GM18517 (cell line): Measurements from ENCODE around the gene PIP4K2A.

Experiments
- ATAC-seq: cut with Tn5 transposase; IDR thresholded peaks from one replicate; pipeline ENCODE4 v1.9.1; 2021; ENCODE audit warnings: mild to moderate bottlenecking, moderate library complexity; ENCODE audit not compliant: unreplicated experiment

Gene PIP4K2A

DNA sequence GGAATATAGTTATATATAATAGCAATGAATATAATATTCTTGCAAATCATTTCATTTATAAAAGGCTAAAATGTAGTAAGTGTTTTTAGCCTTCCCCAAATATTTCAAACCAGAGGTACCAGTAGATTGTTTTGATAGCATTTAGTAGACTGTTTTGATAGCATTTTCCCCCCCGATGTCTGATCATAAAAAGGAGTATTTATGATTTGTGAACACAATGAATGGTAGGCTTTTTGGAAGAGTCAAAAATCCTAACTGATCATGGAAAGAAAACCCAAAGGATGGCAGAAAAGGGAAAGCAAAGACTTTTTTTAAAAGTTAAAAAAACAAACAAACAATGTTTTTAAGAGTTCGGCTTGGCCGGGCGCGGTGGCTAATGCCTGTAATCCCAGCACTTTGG lies 152.5 kb downstream of the PIP4K2A start:
- ATAC-seq: no peak

- no peak for ATAC-seq
These were observed 153.5 kb downstream of the PIP4K2A start for GRCh38 chr10:22560913-22561239.

- ATAC-seq: no peak
These were observed 154.1 kb downstream of the PIP4K2A start for GRCh38 chr10:22560096-22560912.

DNA sequence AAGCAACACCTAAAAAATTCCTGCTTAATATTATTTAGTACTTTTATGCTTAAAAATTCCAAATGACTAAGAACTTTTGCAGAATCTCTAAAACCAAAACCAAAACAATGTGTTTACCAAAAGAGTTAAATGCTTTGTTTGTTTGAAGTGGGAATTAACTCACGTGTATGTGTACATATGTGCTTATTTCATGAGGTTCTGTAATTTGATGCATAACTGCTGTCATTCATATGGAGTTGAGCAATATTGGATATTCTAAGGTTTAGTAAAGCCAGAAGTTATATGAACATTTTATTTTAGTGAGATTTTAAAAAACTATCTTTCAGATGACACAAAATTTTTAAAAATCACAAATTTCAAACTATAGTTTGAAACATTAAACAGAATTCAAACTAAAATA lies 157.1 kb downstream of the PIP4K2A start:
- no peak for ATAC-seq

DNA sequence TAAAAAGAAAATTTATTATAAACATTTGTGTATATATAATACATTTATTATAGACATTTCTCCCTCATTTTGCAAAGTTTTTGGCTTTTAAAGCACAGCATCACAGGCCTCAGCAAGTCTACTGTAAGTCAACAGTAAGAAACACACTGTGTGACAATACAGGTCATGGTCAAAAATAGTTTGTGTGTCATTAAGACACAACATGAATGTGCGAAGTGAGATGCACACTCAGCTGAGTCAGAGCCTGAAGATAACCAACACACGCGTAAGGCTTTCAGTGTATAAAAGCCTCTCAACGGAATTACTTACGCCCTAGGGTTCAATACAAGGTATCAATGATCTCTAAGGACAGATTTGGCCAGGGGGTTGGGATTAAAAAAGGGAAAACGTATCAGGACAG lies 157.6 kb downstream of the PIP4K2A start:
- ATAC-seq: no peak

- ATAC-seq: no peak
These were observed 159.8 kb downstream of the PIP4K2A start for GRCh38 chr10:22554461-22555182.

DNA sequence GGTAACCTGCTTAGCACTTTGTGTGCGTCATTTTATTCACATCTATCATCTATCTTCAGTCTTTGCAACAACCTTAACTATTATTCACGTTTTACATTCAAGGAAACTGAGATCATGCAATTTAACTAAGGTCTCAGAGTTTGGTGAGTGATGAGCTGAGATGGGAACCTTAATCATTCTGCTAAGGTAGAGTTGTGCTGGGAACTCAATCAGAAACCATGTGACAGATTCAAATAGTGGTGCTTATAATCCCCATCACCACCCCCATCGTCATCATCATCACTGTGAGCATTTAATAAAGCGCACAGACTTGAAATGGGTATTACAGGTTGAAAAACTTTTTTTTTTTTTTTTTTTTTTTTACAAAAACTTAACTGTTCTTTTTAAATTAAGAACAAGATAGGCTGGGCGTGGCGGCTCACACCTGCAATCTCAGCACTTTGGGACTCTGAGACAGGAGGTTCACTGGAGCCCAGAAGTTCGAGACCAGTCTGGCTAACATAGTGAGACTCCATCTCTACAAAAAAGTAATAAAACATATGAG lies 160.9 kb downstream of the PIP4K2A start:
- no peak for ATAC-seq

- no peak for ATAC-seq
These were observed 161.4 kb downstream of the PIP4K2A start for GRCh38 chr10:22552888-22553378.

- ATAC-seq: no peak
These were observed 162.6 kb downstream of the PIP4K2A start for GRCh38 chr10:22551681-22552365.

DNA sequence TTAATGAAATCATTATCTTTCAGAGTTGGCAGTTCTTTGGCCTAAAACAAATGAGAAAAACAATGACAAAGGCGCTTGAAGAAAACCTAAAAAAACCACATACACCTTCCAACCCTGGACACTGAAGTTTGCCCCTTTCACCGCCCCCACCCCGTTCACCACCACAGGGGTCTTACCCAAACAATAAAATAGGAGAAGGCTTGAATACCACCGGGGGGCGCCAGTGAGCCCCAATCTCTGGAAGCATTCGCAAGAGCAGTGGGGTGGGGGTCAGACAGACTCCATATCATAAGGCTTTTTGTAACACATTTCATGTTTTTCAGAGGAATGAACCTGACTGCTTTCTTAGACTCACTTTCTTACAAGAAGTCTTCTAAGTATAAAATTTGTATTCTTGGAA lies 163.6 kb downstream of the PIP4K2A start:
- ATAC-seq: no peak

DNA sequence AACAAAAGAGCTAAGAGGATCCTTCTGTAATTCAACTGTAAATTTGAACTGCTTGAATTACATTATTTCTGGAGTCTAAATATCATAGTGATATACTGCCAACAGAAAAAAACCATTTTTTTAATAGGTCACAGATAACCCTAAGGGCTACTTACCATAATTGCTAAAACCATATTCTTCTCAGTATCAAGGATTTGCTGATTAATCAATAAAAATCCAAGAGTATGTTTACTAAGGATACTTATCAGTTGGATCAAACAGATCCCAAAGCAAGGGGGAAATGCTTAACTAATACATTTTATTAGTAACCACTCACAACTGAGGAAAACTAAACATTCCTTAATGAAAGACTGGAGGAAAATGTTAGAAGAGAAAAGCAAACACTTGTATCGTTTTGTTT lies 166.0 kb downstream of the PIP4K2A start:
- no peak for ATAC-seq

DNA sequence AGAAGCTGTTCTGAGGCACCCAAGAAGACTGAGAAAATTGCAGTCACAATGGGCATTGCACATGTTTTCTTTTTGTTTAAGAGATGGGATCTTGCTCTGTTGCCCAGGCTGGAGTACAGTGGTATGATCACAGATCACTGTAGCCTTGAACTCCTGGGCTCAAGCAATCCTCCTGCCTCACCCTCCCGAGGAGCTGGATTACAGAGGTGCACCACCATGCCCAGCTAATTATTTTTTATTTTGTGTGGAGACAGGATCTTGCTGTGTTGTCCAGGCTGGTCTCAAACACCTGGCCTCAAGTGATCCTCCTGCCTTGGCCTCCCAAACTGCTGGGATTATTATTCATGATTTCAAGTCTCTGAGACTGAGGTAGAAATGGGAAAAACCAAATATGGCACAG lies 168.7 kb downstream of the PIP4K2A start:
- no peak for ATAC-seq

DNA sequence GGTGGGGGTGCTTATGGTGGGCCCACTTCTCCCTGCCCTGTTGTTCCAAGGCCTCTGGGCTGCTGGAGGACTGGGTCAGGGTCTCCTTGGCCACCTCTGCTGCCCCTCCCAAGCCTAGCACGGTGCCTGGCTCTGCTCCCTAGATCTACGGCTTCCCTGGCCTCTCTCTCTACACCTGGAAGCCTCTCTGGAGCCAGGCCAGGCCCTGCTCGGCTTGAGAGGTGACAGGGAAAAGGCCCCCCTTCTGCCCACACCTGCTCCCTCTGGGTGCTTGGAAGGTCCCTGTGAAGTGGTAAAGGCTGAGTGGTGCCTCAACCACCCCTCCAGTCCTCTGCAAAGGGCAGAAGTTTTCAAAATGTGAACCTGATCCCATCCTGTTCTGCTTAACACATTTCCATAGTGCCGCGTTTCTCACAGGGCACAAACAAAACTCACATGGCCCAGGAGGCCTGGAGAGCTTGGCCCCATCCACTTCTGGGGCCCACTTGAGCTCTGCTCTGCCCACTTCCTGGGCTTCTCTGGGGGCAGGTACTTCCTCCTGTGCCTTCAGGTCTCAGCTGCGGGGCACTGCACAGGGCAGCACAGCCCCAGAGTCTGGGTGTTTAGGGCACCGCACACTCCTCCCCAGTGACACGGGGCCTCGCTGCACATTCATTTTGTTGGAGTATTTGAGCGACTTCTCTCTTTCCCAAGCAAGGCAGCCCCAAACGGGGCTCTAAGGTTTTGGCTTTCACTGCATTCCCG lies 169.9 kb downstream of the PIP4K2A start:
- ATAC-seq: no peak

- no peak for ATAC-seq
These were observed 171.6 kb downstream of the PIP4K2A start for GRCh38 chr10:22542773-22543172.

DNA sequence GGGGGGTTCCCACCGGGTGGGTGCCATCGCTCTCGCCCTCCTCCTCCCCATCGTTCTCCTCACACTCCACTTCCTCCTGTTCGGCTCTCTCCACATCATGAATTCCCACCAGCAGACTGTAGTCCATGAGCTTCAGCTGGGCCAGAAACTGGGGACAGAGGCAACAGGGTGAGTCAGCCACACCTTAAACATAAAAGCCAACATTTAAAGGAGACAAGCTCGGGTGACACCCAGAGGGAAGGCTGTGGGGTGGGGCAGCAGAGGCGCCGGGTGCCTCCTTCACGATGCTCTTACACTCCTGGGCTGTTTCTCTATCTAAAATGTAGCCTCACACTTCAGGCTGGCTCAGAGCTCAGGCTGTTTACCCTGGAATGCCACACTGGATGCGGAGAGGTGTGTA lies 172.5 kb downstream of the PIP4K2A start:
- no peak for ATAC-seq

- no peak for ATAC-seq
These were observed 174.6 kb downstream of the PIP4K2A start for GRCh38 chr10:22539579-22540298.

DNA sequence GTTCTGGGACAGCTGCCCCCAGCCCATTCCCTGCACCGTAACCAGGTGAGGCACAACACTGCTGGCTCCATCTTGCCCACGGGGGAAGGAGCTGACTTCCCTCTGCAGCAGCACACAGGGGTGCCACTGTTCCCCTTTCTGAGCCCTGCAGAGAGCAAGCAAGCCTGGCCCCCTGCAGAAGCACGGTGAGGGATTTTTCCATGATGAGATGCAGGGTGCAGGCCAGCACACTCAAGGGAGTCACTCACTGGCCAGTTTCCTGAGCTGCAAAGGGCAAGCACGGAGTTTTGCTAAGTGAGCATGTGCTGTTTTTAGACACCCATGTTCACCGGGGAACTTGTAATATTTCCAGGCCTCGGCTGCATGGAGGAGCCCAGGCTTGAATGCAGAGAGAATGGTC lies 176.6 kb downstream of the PIP4K2A start:
- no peak for ATAC-seq

DNA sequence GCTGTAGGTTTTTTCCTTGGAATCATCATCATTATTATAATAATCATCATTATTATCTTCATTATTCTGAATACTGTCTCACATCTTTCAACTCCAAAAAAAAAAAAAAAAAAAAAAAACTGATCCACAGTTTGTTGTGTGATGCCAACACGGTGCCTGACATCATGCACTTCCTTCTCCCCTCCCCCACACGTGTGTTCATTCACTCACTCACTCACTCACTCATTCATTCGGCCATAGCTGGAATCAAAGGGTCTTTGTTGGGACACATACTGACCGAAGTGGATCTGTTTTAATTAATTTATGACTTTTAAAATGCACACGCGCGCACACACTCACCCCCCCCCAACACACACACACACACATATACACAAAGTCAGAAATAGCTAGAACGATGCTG lies 177.8 kb downstream of the PIP4K2A start:
- no peak for ATAC-seq

- no peak for ATAC-seq
These were observed 179.4 kb downstream of the PIP4K2A start for GRCh38 chr10:22534849-22535604.
